SJSA1 (cell line): Measurements from ENCODE around the gene AHSA1. TPM values are rescaled to one million over a fixed set of nuclear protein-coding genes. Genes with fewer than 3 reads are reported as not detected.

Experiments used
- DNase-seq, 2 experiments: peaks; one replicate each; pipeline ENCODE4 v3.0.0-alpha.2; 2015 to 2020; ENCODE audit warnings: low spot score in 2 of 2, low read depth in 1 of 2
- H3K27ac ChIP-seq: fragments of 250-450 bp; sonication (Bioruptor Pico); 2 replicates; pipeline ENCODE4 v1.5.1; 2020; ENCODE audit warnings: mild to moderate bottlenecking, moderate library complexity
- H3K27me3 ChIP-seq: fragments of 250-450 bp; sonication (Bioruptor Pico); replicated peaks from 2 replicates; pipeline ENCODE4 v1.5.1; 2020; ENCODE audit warnings: mild to moderate bottlenecking, moderate library complexity
- H3K36me3 ChIP-seq: fragments of 250-450 bp; sonication (Bioruptor Pico); 2 replicates; pipeline ENCODE4 v1.5.1; 2020; ENCODE audit warnings: mild to moderate bottlenecking
- H3K4me1 ChIP-seq: fragments of 250-450 bp; sonication (Bioruptor Pico); replicated peaks from 2 replicates; pipeline ENCODE4 v1.6.1; 2021; ENCODE audit warnings: mild to moderate bottlenecking
- H3K4me3 ChIP-seq: fragments of 250-450 bp; sonication (Bioruptor Pico); 2 replicates; pipeline ENCODE4 v1.5.1; 2020; ENCODE audit warnings: mild to moderate bottlenecking
- H3K9me3 ChIP-seq: fragments of 250-450 bp; sonication (Bioruptor Pico); replicated peaks from 2 replicates; pipeline ENCODE4 v1.5.1; 2020; ENCODE audit warnings: mild to moderate bottlenecking
- total RNA-seq: library from RNA; depleted of rRNA; stranded (reverse); fragments of >200 nt; shearing (Covaris generic); gene quantifications from 2 replicates; pipeline ENCODE4 v1.2.3, GENCODE V29; 2014; rRNA removed

Gene AHSA1
- total RNA-seq, 1 experiment from 2014 or later: 145 TPM

GRCh38 chr14:77508249-77508648 is 50.4 kb downstream of the AHSA1 start:
- Histone ChIP-seq H3K9me3 (no peaks in the 10 kb centered on the region), H3K36me3 (peaks cover 19% of the 10 kb centered on the region), H3K27ac (no peak overlapping the region), H3K27me3 (no peaks in the 10 kb centered on the region), H3K4me3 (no peak overlapping the region), H3K4me1 (no peaks in the 10 kb centered on the region)
- DNase-seq: no peak

- H3K36me3 ChIP-seq: peaks cover 19% of the 10 kb centered on the region
- no peaks in the 10 kb centered on the region for H3K9me3 ChIP-seq
- H3K27ac ChIP-seq: no peak overlapping the region
- no peaks in the 10 kb centered on the region for H3K27me3 ChIP-seq
- no peak overlapping the region for H3K4me3 ChIP-seq
- no peaks in the 10 kb centered on the region for H3K4me1 ChIP-seq
- DNase-seq: no peak
Measured at GRCh38 chr14:77508876-77509275, 51.0 kb downstream of the AHSA1 start.

- no peak for DNase-seq
- Histone ChIP-seq H3K9me3 (no peaks in the 10 kb centered on the region), H3K27ac (no peak overlapping the region), H3K27me3 (no peaks in the 10 kb centered on the region), H3K4me3 (no peak overlapping the region), H3K36me3 (peaks cover 19% of the 10 kb centered on the region), H3K4me1 (no peaks in the 10 kb centered on the region)
Measured at GRCh38 chr14:77509366-77509765, 51.5 kb downstream of the AHSA1 start.

GRCh38 chr14:77511486-77512162 is 53.7 kb downstream of the AHSA1 start:
- H3K4me1 ChIP-seq: no peaks in the 10 kb centered on the region
- peaks cover 25% of the 10 kb centered on the region for H3K36me3 ChIP-seq
- H3K27ac ChIP-seq: no peak overlapping the region
- no peak for DNase-seq
- H3K4me3 ChIP-seq: no peak overlapping the region
- H3K27me3 ChIP-seq: no peaks in the 10 kb centered on the region
- no peaks in the 10 kb centered on the region for H3K9me3 ChIP-seq

GRCh38 chr14:77516126-77516525 is 58.2 kb downstream of the AHSA1 start:
- no peaks in the 10 kb centered on the region for H3K27me3 ChIP-seq
- H3K27ac ChIP-seq: no peak overlapping the region
- DNase-seq: no peak
- H3K9me3 ChIP-seq: no peaks in the 10 kb centered on the region
- H3K36me3 ChIP-seq: peaks cover 35% of the 10 kb centered on the region
- no peaks in the 10 kb centered on the region for H3K4me1 ChIP-seq
- H3K4me3 ChIP-seq: no peak overlapping the region

Other genes with a start within 250 kb of the AHSA1 start
- not detected in 2 replicates for gene NGB, start 186.9 kb upstream of the AHSA1 start, total RNA-seq
- gene POMT2, start 137.2 kb upstream of the AHSA1 start, total RNA-seq: 7.1 and 7.7 TPM in 2 replicates
- 11.1 and 18.6 TPM in 2 replicates for gene GSTZ1, start 137.1 kb upstream of the AHSA1 start, total RNA-seq
- gene TMED8, start 81.0 kb upstream of the AHSA1 start, total RNA-seq: 6.4 and 7.6 TPM in 2 replicates
- 0.19 and 0.82 TPM in 2 replicates for gene SAMD15, start 80.7 kb upstream of the AHSA1 start, total RNA-seq
- not detected in 2 replicates for gene NOXRED1, start 34.6 kb upstream of the AHSA1 start, total RNA-seq
- 12.7 and 14.3 TPM in 2 replicates for gene VIPAS39, start 492 bp upstream of the AHSA1 start, total RNA-seq
- gene ISM2, start 40.7 kb downstream of the AHSA1 start, total RNA-seq: not detected in 2 replicates
- 16.4 and 22.1 TPM in 2 replicates for gene SPTLC2, start 158.5 kb downstream of the AHSA1 start, total RNA-seq
- 13.7 and 14.4 TPM in 2 replicates for gene ALKBH1, start 249.9 kb downstream of the AHSA1 start, total RNA-seq